Measurements from ENCODE around the gene FSIP1.

The FSIP1 gene

GRCh38 chr15:39786447-39787056 lies 3.9 kb upstream of the FSIP1 start:
- no peak for DNase-seq (ENCODE audit: extremely low read depth, low read depth)
- peak; percentile 49 for TF ChIP-seq CTCF (IDR thresholded peaks at IDR 0.05; ENCODE audit: low read depth, low read length)

- no peak for TF ChIP-seq CTCF (IDR thresholded peaks at IDR 0.05; ENCODE audit: low read depth, low read length)
- no peak for DNase-seq (ENCODE audit: extremely low read depth, low read depth)
These were observed 3.2 kb upstream of the FSIP1 start for GRCh38 chr15:39785841-39786240.

GRCh38 chr15:39785139-39785538 lies 2.5 kb upstream of the FSIP1 start:
- no peak for DNase-seq (ENCODE audit: extremely low read depth, low read depth)
- TF ChIP-seq CTCF (IDR thresholded peaks at IDR 0.05; ENCODE audit: low read depth, low read length): no peak

GRCh38 chr15:39784638-39785037 lies 2.0 kb upstream of the FSIP1 start:
- TF ChIP-seq CTCF (IDR thresholded peaks at IDR 0.05; ENCODE audit: low read depth, low read length): no peak
- no peak for DNase-seq (ENCODE audit: extremely low read depth, low read depth)

- DNase-seq (ENCODE audit: extremely low read depth, low read depth): no peak
- no peak for TF ChIP-seq CTCF (IDR thresholded peaks at IDR 0.05; ENCODE audit: low read depth, low read length)
These were observed 1.5 kb upstream of the FSIP1 start for GRCh38 chr15:39784125-39784524.

DNA sequence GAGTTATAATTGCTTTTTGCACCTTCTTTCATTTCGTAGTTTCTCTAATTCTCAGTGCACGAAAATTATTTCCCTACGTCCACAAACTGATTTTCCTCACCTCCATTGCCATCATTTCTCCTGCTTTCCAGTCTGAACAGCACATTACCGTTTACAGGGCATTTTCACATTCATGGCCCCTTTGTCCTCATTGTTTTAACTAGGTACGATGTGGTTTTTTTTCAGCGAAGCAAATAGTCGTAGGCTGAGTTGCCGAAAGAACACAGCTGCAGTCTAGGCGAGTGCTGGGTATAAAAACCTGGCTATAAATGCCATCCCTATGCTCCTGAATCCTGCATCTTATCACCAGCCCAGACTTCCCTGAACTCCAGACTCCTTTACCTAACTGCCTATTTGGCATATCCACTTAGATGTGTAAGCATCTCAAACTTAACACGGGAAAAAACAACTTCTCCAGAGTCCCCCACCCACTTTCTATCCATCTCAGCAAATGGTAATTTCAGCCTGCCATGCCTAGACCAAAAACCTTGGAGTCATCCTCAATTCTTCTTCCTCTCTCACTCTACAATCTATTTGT lies 691 bp upstream of the FSIP1 start:
- DNase-seq (ENCODE audit: extremely low read depth, low read depth): no peak
- no peak for TF ChIP-seq CTCF (IDR thresholded peaks at IDR 0.05; ENCODE audit: low read depth, low read length)

DNA sequence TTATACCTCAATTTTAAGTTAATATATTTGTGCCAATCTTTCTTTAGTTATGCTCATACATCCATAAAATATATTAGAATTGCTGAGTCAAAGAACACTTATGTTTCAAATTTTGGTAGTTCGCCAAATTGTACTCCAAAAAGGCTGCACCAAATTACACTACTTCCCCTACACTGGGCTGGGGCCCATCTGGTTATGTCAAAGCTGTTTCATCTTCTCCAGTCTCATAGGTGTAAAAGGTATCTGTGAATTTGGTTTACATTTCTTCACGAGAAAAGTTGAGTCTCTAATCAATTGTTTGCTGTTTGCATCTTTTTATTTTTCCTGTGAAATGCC lies 706 bp downstream of the FSIP1 start:
- no peak for DNase-seq (ENCODE audit: extremely low read depth, low read depth)

More for the DNA sequence above, 706 bp downstream of the FSIP1 start:
- TF ChIP-seq CTCF (IDR thresholded peaks at IDR 0.05; ENCODE audit: low read depth, low read length): no peak
